Ascending aorta (tissue), 2 donors: ENCODE measurements around the gene L1CAM. TPM values are rescaled to one million over a fixed set of nuclear protein-coding genes. Genes with fewer than 3 reads are reported as not detected.
"Not testable (repeated sequence)": the region's sequence is repeated elsewhere in the genome, so short reads cannot be mapped to it uniquely, and the experiment has no call there.

ENCODE experiments used
- DNase-seq, 2 donors: peaks; one replicate each; pipeline ENCODE4 v3.0.0-alpha.2; 2019; ENCODE audit warnings: low spot score in 2 of 2
- H3K27ac ChIP-seq, 2 donors: fragments of 200-600 bp; sonication (generic); one replicate each; pipeline ENCODE4 v1.5.1; 2016 to 2017; ENCODE audit warnings: mild to moderate bottlenecking in 1 of 2
- H3K27me3 ChIP-seq: fragments of 200-600 bp; sonication (generic); one replicate; pipeline ENCODE4 v1.5.1; 2017
- H3K36me3 ChIP-seq, 2 donors: fragments of 200-600 bp; sonication (generic); one replicate each; pipeline ENCODE4 v1.5.1; 2016
- H3K4me1 ChIP-seq, 2 donors: fragments of 200-600 bp; sonication (generic); one replicate each; pipeline ENCODE4 v1.5.1; 2016 to 2017; ENCODE audit warnings: mild to moderate bottlenecking in 1 of 2
- H3K4me3 ChIP-seq, 2 donors: fragments of 200-600 bp; sonication (generic); one replicate each; pipeline ENCODE4 v1.5.1; 2016 to 2017; ENCODE audit warnings: mild to moderate bottlenecking in 1 of 2
- H3K9me3 ChIP-seq, 2 donors: fragments of 200-600 bp; sonication (generic); one replicate each; pipeline ENCODE4 v1.5.1; 2016
- intact Hi-C: fragments of 100-400 bp; cut with DNase I; formaldehyde crosslinking; loops from one replicate; pipeline ENCODE4 v1.15.1; 2023
- total RNA-seq: library from RNA; depleted of rRNA; stranded (reverse); fragments of >200 nt; gene quantifications from one replicate; pipeline ENCODE4 v1.1.0, GENCODE V29; 2016
- TF ChIP-seq, protein P1 (sequence below), 3 experiments: fragments of 200-600 bp in 2 of 3; fragments of 450-650 bp in 1 of 3; sonication (generic) in 2 of 3; IDR thresholded peaks; one replicate each; pipeline ENCODE4 v1.5.1; 2016 to 2019; ENCODE audit warnings: antibody characterized with exemption in 3 of 3, mild to moderate bottlenecking in 1 of 3, moderate library complexity in 1 of 3

The L1CAM gene
- total RNA-seq, 1 donor from 2014 or later, result 25.8 TPM

GRCh38 chrX:153819384-153820040 lies 66.5 kb downstream of the L1CAM start:
- H3K36me3 ChIP-seq, result no peaks in the 10 kb centered on the region

GRCh38 chrX:153818571-153819383 lies 67.2 kb downstream of the L1CAM start:
- DNase-seq, result no peak
- intact Hi-C loops, result no loop called here
- no peak overlapping the region for H3K27ac ChIP-seq

More at GRCh38 chrX:153819384-153820040, 66.5 kb downstream of the L1CAM start:
- H3K4me1 ChIP-seq, result no peaks in the 10 kb centered on the region
- H3K4me3 ChIP-seq, result peak overlapping the region; percentile 42 to 59
- no peak for DNase-seq
- H3K27ac ChIP-seq, result no peak overlapping the region
- intact Hi-C loops, result no loop called here
- H3K27me3 ChIP-seq, result no peaks in the 10 kb centered on the region
- TF ChIP-seq, protein P1, sequence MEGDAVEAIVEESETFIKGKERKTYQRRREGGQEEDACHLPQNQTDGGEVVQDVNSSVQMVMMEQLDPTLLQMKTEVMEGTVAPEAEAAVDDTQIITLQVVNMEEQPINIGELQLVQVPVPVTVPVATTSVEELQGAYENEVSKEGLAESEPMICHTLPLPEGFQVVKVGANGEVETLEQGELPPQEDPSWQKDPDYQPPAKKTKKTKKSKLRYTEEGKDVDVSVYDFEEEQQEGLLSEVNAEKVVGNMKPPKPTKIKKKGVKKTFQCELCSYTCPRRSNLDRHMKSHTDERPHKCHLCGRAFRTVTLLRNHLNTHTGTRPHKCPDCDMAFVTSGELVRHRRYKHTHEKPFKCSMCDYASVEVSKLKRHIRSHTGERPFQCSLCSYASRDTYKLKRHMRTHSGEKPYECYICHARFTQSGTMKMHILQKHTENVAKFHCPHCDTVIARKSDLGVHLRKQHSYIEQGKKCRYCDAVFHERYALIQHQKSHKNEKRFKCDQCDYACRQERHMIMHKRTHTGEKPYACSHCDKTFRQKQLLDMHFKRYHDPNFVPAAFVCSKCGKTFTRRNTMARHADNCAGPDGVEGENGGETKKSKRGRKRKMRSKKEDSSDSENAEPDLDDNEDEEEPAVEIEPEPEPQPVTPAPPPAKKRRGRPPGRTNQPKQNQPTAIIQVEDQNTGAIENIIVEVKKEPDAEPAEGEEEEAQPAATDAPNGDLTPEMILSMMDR (IDR thresholded peaks at IDR 0.05), result no peak
- H3K9me3 ChIP-seq, result no peaks in the 10 kb centered on the region

DNA sequence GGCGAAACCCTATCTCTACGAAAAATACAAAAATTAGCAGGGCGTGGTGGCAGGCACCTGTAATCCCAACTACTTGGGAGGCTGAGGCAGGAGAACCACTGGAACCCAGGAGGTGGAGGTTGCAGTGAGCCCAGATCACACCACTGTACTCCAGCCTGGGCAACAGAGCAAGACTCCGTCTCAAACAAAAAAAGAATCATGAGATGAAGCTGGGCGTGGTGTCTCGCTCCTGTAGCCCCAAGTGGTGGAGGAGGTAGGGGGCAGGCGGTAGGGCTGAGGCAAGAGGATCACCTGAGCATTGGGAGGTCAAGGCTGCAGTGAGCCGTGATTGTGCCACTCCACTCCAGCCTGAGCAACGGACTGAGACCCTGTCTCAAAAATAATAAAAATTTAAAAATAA lies 67.9 kb downstream of the L1CAM start:
- H3K27ac ChIP-seq, H3K36me3 ChIP-seq, H3K4me3 ChIP-seq, DNase-seq, intact Hi-C loops, H3K9me3 ChIP-seq, H3K4me1 ChIP-seq, H3K27me3 ChIP-seq: not testable (repeated sequence)

More at GRCh38 chrX:153818571-153819383, 67.2 kb downstream of the L1CAM start:
- no peaks in the 10 kb centered on the region for H3K36me3 ChIP-seq
- no peaks in the 10 kb centered on the region for H3K4me1 ChIP-seq
- no peaks in the 10 kb centered on the region for H3K27me3 ChIP-seq
- peak overlapping the region; percentile 42 to 59 for H3K4me3 ChIP-seq
- TF ChIP-seq, protein P1 (IDR thresholded peaks at IDR 0.05), result no peak
- H3K9me3 ChIP-seq, result no peaks in the 10 kb centered on the region

DNA sequence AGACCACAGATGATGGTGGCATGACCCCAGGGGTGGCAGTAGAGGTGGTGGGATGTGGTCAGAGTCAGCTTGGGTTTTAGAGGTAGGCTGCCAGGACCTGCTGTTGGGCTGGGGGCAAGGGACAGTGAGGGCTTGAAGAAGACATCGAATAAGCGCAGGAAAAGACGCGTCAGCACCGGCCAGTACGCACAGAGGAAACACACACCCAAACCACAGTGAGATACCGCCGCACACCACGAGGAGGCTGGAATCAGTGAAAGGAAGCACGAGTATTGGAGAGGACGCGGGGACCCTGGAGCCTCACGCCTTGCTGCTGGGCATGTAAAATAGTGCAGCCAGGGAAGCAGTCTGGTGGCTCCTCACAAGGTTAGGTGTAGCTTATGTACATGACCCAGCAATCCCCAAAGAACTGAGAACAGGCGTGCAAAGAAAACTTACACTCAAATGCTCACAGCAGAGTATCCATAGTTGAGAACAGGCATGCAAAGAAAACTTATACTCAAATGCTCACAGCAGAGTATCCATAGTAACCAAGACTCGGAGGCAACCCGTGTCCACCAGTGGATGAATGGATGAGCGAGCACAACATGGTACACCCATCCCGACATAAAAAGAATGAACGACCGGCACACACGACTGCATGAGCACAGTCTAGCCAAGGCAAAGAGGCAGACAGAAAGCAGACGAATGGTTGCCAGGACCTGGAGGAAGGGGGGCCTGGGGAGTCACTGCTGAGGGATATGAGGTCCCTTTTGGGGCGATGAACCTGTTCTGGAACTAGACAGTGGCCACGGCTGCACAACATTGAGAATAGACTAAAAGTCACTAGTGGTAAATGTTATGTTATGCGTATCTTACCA lies 68.9 kb downstream of the L1CAM start:
- TF ChIP-seq, protein P1 (IDR thresholded peaks at IDR 0.05), result no peak
- no peaks in the 10 kb centered on the region for H3K4me1 ChIP-seq
- H3K36me3 ChIP-seq, result no peaks in the 10 kb centered on the region
- DNase-seq, result no peak
- no peaks in the 10 kb centered on the region for H3K27me3 ChIP-seq
- H3K27ac ChIP-seq, result no peak overlapping the region
- H3K4me3 ChIP-seq, result no peak overlapping the region
- H3K9me3 ChIP-seq, result no peaks in the 10 kb centered on the region
- intact Hi-C loops, result no loop called here

DNA sequence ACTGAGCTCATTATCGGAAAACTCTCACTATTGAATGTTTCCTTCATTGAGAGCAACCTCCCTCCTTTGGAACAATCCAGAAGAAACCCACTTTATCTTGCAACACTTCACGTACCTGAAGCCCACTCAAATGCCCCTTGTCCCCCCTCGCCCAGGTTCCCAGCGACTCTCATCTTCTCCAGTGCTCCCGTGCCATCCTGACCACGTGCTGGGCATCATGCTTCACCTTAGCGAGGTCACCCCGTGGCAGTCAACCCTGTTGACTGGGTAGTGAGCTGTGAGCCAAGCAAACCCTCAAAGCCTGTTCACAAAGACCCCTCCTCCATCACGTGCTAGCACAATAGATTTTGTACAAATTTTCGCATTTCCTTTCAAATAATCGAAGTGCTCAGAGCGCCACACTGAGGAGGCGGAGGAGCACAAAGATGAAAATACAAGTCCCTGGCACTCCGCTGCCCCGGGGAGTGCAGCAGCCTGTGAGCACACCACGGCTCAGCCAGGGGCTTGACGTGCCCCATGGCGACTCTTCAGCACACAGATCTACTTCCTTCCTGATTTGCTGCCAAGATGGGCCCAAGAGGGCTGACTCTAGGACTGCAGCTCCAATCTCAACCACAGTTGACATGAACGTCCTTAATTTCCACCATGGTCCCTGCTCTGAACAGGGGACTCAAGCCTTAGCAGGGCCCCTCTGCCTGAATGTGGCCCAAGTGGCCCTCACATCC lies 71.2 kb downstream of the L1CAM start:
- Histone ChIP-seq H3K27me3 (no peaks in the 10 kb centered on the region), H3K36me3 (no peaks in the 10 kb centered on the region), H3K4me3 (no peak overlapping the region), H3K27ac (no peak overlapping the region), H3K9me3 (no peaks in the 10 kb centered on the region), H3K4me1 (no peaks in the 10 kb centered on the region)
- DNase-seq, result no peak
- intact Hi-C loops, result no loop called here
- TF ChIP-seq, protein P1 (IDR thresholded peaks at IDR 0.05), result no peak
